ENCODE data around the gene PEAR1. TPM values are rescaled to one million over a fixed set of nuclear protein-coding genes. Genes with fewer than 3 reads are reported as not detected.

The PEAR1 gene
- total and polyA plus RNA-seq, 2 donors (not counting 1 experiment from before 2014, with no cell fraction given), result 2.6 to 41.5 TPM

GRCh38 chr1:156908955-156909354 is 15.4 kb downstream of the PEAR1 start:
- Histone ChIP-seq H3K4me3 (replicated peaks in 1 of 4; ENCODE audit: control extremely low read depth in 1 of 4, insufficient read depth in 1 of 4, low read depth in 3 of 4, low read length in 4 of 4) (no peak overlapping the region), H3K36me3 (ENCODE audit: control insufficient read depth, insufficient read depth, low read length) (peaks cover 41% of the 10 kb centered on the region), H3K79me2 (ENCODE audit: control insufficient read depth, insufficient read depth, low read length) (peaks cover 18% of the 10 kb centered on the region), H2AFZ (ENCODE audit: low read length) (no peak overlapping the region), H3K27me3 (ENCODE audit: control insufficient read depth, insufficient read depth, low read length) (no peaks in the 10 kb centered on the region), H4K20me1 (ENCODE audit: control insufficient read depth, extremely low read depth, insufficient read depth, low read length) (no peaks in the 10 kb centered on the region), H3K9me3 (ENCODE audit: control insufficient read depth, insufficient read depth, low read depth, low read length) (no peaks in the 10 kb centered on the region), H3K9ac (ENCODE audit: insufficient read depth, low read length) (no peak overlapping the region), H3K27ac (ENCODE audit: insufficient read depth, low read length) (no peak overlapping the region), H3K4me2 (ENCODE audit: extremely low read depth, insufficient read depth, low read length) (no peak overlapping the region), H3K4me1 (ENCODE audit: control insufficient read depth, extremely low read depth, insufficient read depth, low read length) (peaks cover 30% of the 10 kb centered on the region)
- no peak for DNase-seq (ENCODE audit: low read depth in 2 of 2)
- TF ChIP-seq CTCF (conservative IDR thresholded peaks at IDR 0.05 in 1 of 2, IDR thresholded peaks at IDR 0.05 in 1 of 2; ENCODE audit: low read depth in 1 of 2, low read length in 2 of 2), result no peak
- no peak for TF ChIP-seq EZH2 (IDR thresholded peaks at IDR 0.05; ENCODE audit: low read length, missing control alignments)

GRCh38 chr1:156909671-156910070 is 16.2 kb downstream of the PEAR1 start:
- no peak overlapping the region for H3K4me3 ChIP-seq (replicated peaks in 1 of 4; ENCODE audit: control extremely low read depth in 1 of 4, insufficient read depth in 1 of 4, low read depth in 3 of 4, low read length in 4 of 4)
- H3K27me3 ChIP-seq (ENCODE audit: control insufficient read depth, insufficient read depth, low read length), result no peaks in the 10 kb centered on the region
- H2AFZ ChIP-seq (ENCODE audit: low read length), result no peak overlapping the region
- H4K20me1 ChIP-seq (ENCODE audit: control insufficient read depth, extremely low read depth, insufficient read depth, low read length), result no peaks in the 10 kb centered on the region
- DNase-seq (ENCODE audit: low read depth in 2 of 2), result no peak
- H3K9ac ChIP-seq (ENCODE audit: insufficient read depth, low read length), result no peak overlapping the region
- H3K4me1 ChIP-seq (ENCODE audit: control insufficient read depth, extremely low read depth, insufficient read depth, low read length), result peaks cover 26% of the 10 kb centered on the region
- H3K79me2 ChIP-seq (ENCODE audit: control insufficient read depth, insufficient read depth, low read length), result peaks cover 13% of the 10 kb centered on the region
- no peak overlapping the region for H3K27ac ChIP-seq (ENCODE audit: insufficient read depth, low read length)
- H3K4me2 ChIP-seq (ENCODE audit: extremely low read depth, insufficient read depth, low read length), result no peak overlapping the region
- TF ChIP-seq CTCF (conservative IDR thresholded peaks at IDR 0.05 in 1 of 2, IDR thresholded peaks at IDR 0.05 in 1 of 2; ENCODE audit: low read depth in 1 of 2, low read length in 2 of 2), result no peak
- TF ChIP-seq EZH2 (IDR thresholded peaks at IDR 0.05; ENCODE audit: low read length, missing control alignments), result no peak
- peaks cover 47% of the 10 kb centered on the region for H3K36me3 ChIP-seq (ENCODE audit: control insufficient read depth, insufficient read depth, low read length)
- no peaks in the 10 kb centered on the region for H3K9me3 ChIP-seq (ENCODE audit: control insufficient read depth, insufficient read depth, low read depth, low read length)

GRCh38 chr1:156910309-156910782 is 16.8 kb downstream of the PEAR1 start:
- H3K9me3 ChIP-seq (ENCODE audit: control insufficient read depth, insufficient read depth, low read depth, low read length), result no peaks in the 10 kb centered on the region
- H3K36me3 ChIP-seq (ENCODE audit: control insufficient read depth, insufficient read depth, low read length), result peaks cover 44% of the 10 kb centered on the region
- H3K9ac ChIP-seq (ENCODE audit: insufficient read depth, low read length), result no peak overlapping the region
- no peak for DNase-seq (ENCODE audit: low read depth in 2 of 2)
- H4K20me1 ChIP-seq (ENCODE audit: control insufficient read depth, extremely low read depth, insufficient read depth, low read length), result no peaks in the 10 kb centered on the region
- no peak overlapping the region for H3K4me3 ChIP-seq (replicated peaks in 1 of 4; ENCODE audit: control extremely low read depth in 1 of 4, insufficient read depth in 1 of 4, low read depth in 3 of 4, low read length in 4 of 4)
- peaks cover 6% of the 10 kb centered on the region for H3K79me2 ChIP-seq (ENCODE audit: control insufficient read depth, insufficient read depth, low read length)
- peaks cover 22% of the 10 kb centered on the region for H3K4me1 ChIP-seq (ENCODE audit: control insufficient read depth, extremely low read depth, insufficient read depth, low read length)
- H3K4me2 ChIP-seq (ENCODE audit: extremely low read depth, insufficient read depth, low read length), result no peak overlapping the region
- no peak overlapping the region for H3K27ac ChIP-seq (ENCODE audit: insufficient read depth, low read length)
- no peaks in the 10 kb centered on the region for H3K27me3 ChIP-seq (ENCODE audit: control insufficient read depth, insufficient read depth, low read length)
- TF ChIP-seq CTCF (conservative IDR thresholded peaks at IDR 0.05 in 1 of 2, IDR thresholded peaks at IDR 0.05 in 1 of 2; ENCODE audit: low read depth in 1 of 2, low read length in 2 of 2) (peak; percentile 50 to 72), EZH2 (IDR thresholded peaks at IDR 0.05; ENCODE audit: low read length, missing control alignments) (no peak)
- H2AFZ ChIP-seq (ENCODE audit: low read length), result no peak overlapping the region

Measured in fibroblast of lung (primary cell).